NCI-H1092 treated with DMSO at 0.1 percent for 48 hours (cell line): ENCODE results near the gene PLCG2.
"Not testable (repeated sequence)": the region's sequence is repeated elsewhere in the genome, so short reads cannot be mapped to it uniquely, and the experiment has no call there.

ENCODE experiments used
- DNase-seq: peaks from one replicate; lab custom pipeline; 2025; lab: John Stamatoyannopoulos, UW

Gene PLCG2

DNA sequence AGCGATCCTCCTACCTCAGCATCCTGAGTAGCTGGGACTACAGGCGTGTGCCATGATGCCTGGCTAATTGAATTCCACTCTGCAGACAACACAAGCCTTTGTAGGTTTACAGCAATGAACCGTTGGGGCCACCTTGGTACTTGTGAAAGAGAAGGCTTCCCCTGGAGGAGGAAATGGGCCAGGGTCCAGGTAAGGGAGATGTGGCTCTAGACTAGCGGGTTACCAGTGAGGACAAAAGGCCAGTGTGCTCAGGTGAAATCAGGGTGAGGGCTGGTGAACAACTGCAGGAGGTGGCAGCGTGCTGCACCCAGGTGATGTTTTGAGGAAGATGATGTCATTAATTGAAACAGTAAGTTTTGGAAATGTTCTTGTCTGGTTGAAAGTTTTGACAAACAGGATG is 225.5 kb downstream of the PLCG2 start:
- no peak for DNase-seq

DNA sequence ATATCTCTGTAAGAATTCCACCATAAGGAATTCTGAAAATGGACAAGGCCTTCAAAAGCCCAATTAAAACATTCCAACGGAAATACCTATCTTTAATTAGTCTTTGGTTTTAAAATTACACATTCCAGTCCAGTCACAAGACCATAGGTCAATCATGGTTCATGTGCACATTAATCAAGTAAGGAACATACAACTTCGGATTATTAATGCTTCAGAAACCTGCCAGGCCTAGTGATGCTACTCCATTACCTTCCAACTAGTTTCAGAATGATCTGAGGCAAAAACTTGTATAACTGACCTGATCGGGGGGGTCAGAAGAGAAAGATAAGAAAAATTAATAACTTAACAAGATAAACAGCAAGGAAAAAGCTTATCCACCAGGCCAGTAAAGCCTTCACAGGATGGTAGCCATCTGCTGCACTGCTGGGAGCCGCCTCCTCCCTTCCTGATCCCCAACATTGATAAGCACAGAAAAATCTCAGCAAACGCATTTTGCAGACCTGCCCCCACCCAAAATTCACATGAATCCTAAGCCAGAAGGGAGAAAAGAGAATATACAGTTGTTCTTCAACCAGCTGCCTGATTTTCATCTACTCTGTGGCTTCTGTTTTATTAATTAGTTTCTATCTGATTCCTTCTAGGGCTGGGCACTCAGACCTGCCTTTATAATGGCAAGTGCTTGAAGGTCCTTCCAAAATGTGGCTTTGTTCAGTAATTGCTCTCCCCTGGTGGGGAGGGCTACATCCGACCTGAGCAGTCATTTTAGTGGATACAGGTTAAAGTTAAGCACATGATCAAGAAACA is 226.1 kb downstream of the PLCG2 start:
- DNase-seq: no peak

DNA sequence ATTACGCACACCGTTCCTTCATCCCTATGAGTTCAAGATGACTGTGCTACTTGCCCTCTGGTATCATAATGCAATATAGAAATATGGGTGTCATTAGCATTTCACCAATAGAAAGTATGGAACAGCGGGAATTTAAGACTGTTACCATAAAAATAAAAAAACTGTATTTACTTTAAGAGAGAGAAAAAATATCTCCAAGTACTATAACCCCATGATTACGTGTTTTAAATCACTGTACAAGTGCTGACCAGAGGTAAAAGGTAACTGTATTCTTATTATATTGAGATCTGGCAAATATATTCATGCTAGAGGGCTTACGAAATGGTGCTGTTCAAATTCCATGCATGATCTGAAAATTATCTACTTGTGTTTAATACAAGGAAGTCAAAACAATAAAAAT is 226.9 kb downstream of the PLCG2 start:
- DNase-seq: no peak

DNA sequence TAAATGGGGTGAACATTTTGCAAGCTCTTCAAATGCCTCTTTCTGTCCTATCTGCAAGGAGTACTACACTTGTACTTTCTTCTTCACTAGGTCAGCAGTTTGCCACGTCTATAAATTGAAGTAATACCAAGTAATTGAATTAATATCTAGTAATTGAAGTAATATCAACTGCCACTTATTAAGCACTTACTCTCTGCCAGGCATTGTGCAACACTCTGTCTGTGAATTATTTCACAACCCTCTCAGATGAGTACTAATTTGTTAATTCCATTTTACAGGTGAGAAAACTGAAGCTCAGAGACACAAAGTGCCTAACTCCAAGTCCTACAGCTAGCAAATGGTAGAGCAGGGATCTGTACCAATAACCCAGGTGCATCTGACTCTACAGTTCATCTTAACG is 228.1 kb downstream of the PLCG2 start:
- DNase-seq: no peak

DNA sequence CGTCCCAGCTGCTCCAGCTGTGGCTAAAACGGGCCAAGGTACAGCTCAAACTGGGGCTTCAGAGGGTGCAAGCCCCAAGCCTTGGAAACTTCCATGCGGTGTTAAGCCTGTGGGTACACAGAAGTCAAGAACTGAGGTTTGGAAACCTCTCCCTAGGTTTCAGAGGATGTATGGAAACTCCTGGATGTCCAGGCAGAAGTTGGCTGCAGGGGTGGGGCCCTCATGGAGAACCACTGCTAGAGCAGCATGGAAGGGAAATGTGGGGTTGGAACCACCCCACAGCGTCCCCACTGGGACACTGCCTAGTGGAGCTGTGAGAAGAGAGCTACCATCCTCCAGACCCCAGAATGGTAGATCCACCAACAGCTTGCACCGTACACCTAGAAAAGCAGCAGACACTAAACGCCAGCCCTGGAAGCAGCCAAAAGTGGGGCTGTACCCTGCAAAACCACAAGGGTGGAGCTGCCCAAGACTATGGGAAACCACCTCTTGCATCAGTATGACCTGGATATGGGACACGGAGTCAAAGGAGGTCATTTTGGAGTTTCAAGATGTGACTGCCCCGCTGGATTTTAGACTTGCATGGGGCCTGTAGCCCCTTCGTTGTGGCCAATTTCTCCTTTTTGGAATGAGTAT is 230.0 kb downstream of the PLCG2 start:
- no peak for DNase-seq

DNA sequence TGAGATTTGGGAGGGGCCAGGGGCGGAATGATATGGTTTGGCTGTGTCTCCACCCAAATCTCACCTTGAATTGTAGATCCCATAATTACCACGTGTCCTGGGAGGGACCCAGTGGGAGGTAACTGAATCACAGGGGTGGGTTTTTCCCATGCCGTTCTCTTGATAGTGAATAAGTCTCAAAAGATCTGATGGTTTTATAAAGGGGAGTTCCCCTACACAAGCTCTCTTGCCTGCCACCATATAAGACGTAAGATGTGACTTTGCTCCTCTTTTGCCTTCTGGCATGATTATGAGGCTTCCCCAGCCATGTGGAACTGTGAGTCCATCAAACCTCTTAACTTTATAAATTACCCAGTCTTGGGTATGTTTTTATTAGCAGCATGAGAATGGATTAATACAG is 230.7 kb downstream of the PLCG2 start:
- not testable (repeated sequence) for DNase-seq

DNA sequence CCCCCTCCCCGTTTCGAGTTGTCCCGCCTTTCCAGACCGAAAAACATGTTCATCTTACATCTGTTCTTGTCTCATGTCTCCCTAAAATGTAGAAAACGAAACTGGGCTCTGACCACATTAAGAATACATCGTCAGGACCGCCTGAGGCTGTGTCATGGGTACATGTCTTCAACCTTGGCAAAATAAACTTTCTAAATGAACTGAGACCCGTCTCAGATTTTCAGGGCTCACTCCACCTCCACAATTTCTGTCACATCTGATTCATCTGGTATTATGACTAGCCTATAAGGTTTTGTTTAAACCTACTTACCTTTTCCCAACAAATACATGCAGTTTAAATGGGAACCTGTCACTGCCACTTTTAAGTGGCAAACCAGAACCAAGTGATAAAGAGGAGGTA is 231.6 kb downstream of the PLCG2 start:
- DNase-seq: no peak

DNA sequence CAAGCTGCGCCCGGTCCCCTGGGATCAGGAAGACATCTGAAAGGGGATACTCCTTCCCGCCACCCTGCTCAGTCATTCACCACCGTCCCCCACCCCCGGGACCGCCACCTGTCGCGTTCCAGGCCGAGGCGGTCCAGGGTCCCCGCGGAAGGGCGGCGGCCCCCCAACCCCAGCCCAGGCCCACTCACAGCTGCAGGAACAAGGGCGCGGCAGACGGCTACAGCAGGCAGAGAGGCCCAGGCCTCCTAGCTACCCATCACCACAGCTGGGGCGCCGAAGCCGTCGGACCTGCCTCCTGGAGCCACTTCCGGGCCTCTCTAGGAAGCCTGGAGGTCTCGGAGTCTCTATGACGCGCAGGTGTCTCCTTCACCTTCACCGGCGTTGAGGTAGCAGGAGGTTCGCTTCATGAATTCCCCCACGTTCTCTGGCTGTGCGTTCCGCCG is 232.1 kb downstream of the PLCG2 start, which contains the start of gene SDR42E1:
SDR42E1 (minus strand) TSS at position 272 of the 443 bp plus-strand sequence. CDS start 10,612 bp downstream, outside the sequence.
- peak; percentile 29 for DNase-seq
